ENCODE data around the gene SRSF10.

SRSF10 gene

DNA sequence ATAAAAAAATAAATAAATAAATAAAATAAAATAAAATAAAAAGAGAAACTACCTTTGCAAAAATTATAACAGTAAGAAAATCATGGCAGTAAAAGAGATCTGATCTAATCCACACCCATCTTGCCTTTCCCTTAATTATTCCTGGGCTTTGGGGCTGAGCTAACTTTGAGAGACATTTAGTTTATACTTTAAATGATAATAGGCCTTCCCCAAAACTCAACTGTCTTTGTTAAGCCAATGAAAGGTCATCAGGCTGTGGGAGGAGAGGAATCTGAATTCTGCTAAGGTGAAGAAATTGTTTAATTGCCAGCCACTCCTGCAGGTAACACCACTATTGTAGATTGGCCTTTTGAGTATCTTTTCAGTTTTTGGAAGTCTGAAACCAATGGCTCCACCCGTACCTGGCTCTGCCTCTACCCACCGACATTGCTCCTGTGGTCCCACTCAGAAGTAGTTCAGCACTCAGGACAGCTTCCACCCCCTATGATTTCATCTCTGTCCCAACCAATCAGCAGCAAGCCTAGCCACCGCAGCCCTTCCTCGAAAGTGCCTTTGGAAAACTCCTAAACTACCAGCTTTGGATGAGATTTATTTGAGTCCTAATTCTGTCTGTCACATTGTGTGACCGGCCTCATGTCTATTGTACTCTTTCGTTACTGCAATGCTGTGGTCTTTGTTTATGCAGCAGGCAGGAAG is 43.5 kb downstream of the SRSF10 start:
- Mint-ChIP-seq H3K4me3 (no peak overlapping the region), H3K9me3 (no peaks in the 10 kb centered on the region), H3K27ac (no peak overlapping the region), H3K36me3 (no peaks in the 10 kb centered on the region), H3K4me1 (no peaks in the 10 kb centered on the region)
- no peak for ATAC-seq
- no peak for DNase-seq (ENCODE audit: low spot score in 2 of 2)

DNA sequence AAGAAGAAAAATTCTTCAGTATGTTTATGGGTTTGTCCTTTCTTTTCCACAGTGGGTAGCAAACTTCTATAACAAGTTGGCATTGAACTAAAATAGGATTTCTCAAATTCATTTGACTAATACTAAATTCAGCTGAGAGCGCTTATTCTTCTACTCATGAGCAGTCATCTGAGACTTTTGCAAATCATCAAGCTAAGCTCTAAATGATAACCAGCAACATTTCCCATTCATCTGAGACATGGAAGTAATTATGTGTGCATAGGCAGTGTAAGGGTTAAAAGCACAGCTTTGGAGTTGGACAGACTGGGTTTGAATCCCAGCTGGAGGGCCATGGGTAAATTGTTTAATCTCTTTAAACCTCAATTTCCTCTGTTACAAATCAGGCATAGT is 48.6 kb downstream of the SRSF10 start:
- Mint-ChIP-seq H3K27ac (no peak overlapping the region), H3K4me1 (no peaks in the 10 kb centered on the region), H3K36me3 (no peaks in the 10 kb centered on the region), H3K9me3 (no peaks in the 10 kb centered on the region), H3K4me3 (no peak overlapping the region)
- DNase-seq (ENCODE audit: low spot score in 2 of 2) (no peak), ATAC-seq (no peak)

DNA sequence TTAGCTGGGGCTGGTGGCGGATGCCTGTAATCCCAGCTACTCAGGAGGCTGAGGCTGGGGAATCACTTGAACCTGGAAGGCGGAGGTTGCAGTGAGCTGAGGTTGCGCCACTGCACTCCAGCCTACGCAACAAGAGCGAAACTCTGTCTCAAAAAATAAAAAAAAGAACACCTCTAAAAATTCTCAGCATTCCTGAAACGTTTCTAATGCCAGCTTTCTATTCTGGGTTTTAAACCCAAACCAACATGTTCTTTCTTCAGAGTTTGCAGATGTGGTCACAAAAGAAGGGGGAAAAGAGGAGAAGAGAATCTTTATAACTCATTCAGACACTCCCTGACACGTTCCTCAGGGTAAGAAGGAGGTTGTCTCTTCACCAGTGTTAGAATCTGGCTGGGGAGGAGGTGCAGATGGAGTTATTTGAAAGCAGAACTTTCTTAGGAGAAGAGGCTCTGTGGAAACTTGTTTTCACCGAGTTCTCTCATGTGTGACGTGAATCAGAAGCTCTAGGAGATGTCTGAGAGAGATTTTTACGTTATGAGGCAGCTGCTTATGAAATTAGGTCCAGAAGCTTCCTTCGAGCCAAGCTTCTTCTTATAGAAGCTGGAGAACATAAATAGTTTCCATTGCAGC is 49.2 kb downstream of the SRSF10 start:
- DNase-seq (ENCODE audit: low spot score in 2 of 2): no peak
- Mint-ChIP-seq H3K4me1 (no peaks in the 10 kb centered on the region), H3K4me3 (no peak overlapping the region), H3K27ac (peak overlapping the region; percentile 17), H3K36me3 (no peaks in the 10 kb centered on the region), H3K9me3 (no peaks in the 10 kb centered on the region)
- no peak for ATAC-seq

DNA sequence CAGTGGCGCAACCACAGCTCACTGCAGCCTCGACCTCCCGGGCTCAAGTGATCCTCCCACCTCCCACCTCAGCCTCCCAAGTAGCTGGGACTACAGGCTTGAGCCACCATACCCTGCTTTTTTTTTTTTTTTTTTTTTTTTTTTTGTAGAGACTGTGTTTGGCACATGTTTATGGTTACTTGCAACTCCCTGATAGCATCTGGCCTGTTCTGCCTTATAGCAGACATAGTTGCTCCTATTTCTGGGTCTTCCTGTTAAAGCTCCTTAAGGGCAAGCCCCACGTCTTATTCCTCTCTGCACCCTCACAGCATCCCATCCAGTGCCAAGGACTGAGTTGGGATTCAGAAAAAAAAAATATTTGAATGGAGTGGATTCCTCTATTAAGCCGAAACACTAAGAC is 49.9 kb downstream of the SRSF10 start:
- no peak overlapping the region for H3K4me3 Mint-ChIP-seq
- H3K27ac Mint-ChIP-seq: no peak overlapping the region
- H3K9me3 Mint-ChIP-seq: no peaks in the 10 kb centered on the region
- no peaks in the 10 kb centered on the region for H3K4me1 Mint-ChIP-seq
- no peaks in the 10 kb centered on the region for H3K36me3 Mint-ChIP-seq
- no peak for ATAC-seq
- DNase-seq (ENCODE audit: low spot score in 2 of 2): no peak

DNA sequence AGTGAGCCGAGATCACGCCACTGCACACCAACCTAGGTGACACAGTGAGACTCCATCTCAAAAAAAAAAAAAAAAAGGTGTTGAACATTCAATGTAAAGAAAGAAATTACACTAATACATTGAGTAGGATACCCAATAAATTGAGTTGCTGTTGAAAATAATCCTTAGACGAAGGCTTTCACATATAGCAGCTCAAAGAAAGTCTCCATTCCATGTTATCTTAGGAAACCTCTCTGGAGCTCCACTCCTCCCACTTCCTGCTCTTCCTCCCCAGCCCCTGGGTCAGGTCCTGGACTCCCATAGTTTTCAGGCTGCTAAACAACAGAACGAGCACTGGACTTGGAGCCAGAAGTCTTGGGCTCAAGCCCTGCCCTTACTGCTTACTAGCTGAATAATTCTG is 51.3 kb downstream of the SRSF10 start:
- Mint-ChIP-seq H3K9me3 (no peaks in the 10 kb centered on the region), H3K4me3 (no peak overlapping the region), H3K27ac (no peak overlapping the region), H3K36me3 (no peaks in the 10 kb centered on the region), H3K4me1 (no peaks in the 10 kb centered on the region)
- ATAC-seq (no peak), DNase-seq (ENCODE audit: low spot score in 2 of 2) (no peak)

DNA sequence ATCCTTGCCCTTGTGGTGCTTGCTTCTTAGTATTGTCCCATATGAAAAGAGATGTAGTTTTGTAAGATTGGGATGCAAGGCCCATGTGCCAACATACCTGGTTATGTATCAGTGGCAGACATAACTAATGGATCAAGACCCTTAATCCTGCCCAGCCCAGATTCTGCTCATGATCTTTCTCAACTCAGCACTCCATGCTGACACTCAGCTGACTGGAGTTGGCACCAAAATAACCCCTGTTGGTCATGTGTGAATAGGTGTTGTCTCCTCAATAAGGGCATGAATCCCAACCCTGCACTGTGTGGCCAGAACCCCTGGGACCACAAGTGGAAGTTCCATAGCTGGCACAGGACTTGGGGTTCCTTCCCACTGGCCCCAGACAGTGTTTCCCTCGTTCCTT is 53.0 kb downstream of the SRSF10 start:
- DNase-seq (ENCODE audit: low spot score in 2 of 2): no peak
- Mint-ChIP-seq H3K9me3 (no peaks in the 10 kb centered on the region), H3K4me1 (no peaks in the 10 kb centered on the region), H3K36me3 (no peaks in the 10 kb centered on the region), H3K27ac (no peak overlapping the region), H3K4me3 (no peak overlapping the region)
- ATAC-seq: no peak

DNA sequence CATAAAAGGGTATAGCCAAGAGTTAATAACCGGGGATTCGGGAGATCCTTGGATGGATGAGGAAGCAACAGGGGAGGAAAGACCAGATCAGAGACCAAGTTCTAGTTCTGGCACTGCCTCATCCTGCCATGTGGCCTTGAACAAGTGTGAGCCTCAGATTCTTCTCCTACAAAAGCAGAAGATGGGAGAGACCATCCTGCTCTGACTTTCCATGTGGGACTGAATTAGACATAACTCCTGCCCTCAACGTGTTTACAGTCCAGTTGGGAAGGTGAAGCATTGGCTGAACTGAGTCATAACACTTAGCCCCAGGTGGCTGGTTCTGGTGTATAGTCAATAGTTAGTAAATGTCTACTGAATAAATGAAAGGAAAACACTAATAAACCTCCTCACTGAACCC is 54.8 kb downstream of the SRSF10 start:
- H3K27ac Mint-ChIP-seq: no peak overlapping the region
- no peak overlapping the region for H3K4me3 Mint-ChIP-seq
- ATAC-seq: no peak

DNA sequence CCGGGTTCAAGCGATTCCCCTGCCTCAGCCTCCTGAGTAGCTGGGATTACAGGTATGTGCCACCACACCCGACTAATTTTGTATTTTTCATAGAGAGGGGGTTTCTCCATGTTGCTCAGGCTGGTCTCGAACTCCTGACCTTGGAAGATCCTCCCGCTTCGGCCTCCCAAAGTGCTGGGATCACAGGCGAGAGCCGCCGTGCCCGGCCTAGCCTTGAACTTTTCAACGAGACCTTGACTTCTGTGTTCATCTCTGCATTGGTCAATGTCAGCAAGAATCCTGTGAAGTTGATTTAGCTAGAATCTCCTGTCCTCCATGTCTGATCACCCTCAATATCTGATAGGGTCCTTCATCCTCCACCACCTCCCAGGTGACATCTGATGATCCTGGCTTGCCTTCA is 55.5 kb downstream of the SRSF10 start:
- Mint-ChIP-seq H3K27ac (no peak overlapping the region), H3K9me3 (no peaks in the 10 kb centered on the region), H3K36me3 (no peaks in the 10 kb centered on the region), H3K4me1 (no peaks in the 10 kb centered on the region), H3K4me3 (no peak overlapping the region)
- no peak for ATAC-seq
- no peak for DNase-seq (ENCODE audit: low spot score in 2 of 2)

More for the DNA sequence above, 54.8 kb downstream of the SRSF10 start:
- Mint-ChIP-seq H3K4me1 (no peaks in the 10 kb centered on the region), H3K36me3 (no peaks in the 10 kb centered on the region), H3K9me3 (no peaks in the 10 kb centered on the region)
- DNase-seq (ENCODE audit: low spot score in 2 of 2): no peak

DNA sequence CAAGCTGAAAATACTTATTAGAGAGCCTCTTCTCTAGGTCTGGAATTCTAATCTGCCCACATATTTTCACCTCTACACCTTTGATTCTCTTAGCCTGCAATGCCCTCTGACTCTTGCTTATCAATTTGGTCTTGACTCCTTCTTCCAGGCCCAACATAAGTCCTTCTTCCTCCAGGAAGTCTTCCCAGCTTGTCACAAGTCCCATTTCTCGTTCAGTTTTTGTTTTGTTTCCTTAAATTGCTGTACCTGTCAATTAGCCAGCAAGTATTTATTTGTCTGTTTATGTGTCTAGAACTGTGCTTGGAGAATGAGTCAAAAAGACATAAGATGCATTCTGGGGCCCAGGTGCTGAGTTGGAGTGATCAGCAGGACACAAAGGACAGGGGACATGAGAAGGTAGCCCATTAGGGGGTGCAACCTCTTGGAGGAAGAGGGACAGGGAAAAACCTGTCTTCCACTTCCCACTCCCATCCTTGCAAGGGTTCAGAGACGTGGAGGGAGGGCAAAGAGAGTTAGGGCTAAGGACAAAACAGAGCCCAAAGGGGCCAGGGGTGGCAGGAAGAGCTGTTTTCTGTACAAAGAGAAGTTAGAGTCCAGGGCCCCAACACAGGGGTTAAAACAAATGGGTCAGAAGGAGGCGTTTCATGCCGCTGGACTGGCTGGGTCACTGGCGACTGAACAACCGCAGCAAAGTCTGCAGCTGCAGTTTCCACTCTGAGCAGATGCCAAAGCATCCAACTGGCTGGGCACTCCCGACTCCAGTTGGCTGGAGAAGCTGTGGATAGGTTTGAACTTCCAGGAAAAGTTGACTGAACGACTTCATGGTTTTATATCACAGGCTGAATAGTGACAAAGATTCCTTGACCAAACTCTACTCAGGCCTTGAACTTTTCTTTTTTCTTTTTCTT is 56.3 kb downstream of the SRSF10 start:
- no peak for DNase-seq (ENCODE audit: low spot score in 2 of 2)
- H3K27ac Mint-ChIP-seq: no peak overlapping the region
- no peak overlapping the region for H3K4me3 Mint-ChIP-seq
- H3K9me3 Mint-ChIP-seq: no peaks in the 10 kb centered on the region
- no peak for ATAC-seq
- H3K4me1 Mint-ChIP-seq: no peaks in the 10 kb centered on the region
- H3K36me3 Mint-ChIP-seq: no peaks in the 10 kb centered on the region

DNA sequence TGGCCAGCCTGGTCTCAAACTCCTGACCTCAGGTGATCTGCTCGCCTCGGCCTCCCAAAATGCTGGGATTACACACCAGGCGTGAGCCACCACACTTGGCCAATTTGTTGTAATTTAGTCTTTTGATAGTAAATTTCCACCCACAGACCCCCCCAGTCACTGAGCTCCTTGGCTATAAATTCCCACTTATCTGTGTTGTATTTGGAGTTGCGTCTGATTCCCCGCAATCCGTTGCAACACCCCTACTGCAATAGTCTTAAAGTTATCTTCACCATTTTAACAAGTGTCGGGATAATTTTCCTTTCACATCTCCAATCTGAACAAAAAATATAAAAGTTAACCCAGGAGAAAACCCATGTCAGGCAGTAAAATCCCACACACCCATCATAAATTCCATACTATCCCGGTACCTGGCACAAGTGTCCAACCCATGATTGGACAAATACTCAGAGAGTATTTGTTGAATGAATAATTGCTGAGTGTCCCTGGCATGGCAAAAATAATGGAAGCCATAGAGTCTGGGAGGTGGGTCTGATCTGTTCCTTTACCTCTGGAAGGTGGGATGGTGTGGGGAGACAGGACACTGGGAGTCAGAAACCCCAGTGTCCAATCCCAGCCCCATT is 57.7 kb downstream of the SRSF10 start:
- ATAC-seq (no peak), DNase-seq (ENCODE audit: low spot score in 2 of 2) (no peak)
- Mint-ChIP-seq H3K27ac (no peak overlapping the region), H3K36me3 (no peaks in the 10 kb centered on the region), H3K4me3 (no peak overlapping the region), H3K4me1 (no peaks in the 10 kb centered on the region), H3K9me3 (no peaks in the 10 kb centered on the region)

DNA sequence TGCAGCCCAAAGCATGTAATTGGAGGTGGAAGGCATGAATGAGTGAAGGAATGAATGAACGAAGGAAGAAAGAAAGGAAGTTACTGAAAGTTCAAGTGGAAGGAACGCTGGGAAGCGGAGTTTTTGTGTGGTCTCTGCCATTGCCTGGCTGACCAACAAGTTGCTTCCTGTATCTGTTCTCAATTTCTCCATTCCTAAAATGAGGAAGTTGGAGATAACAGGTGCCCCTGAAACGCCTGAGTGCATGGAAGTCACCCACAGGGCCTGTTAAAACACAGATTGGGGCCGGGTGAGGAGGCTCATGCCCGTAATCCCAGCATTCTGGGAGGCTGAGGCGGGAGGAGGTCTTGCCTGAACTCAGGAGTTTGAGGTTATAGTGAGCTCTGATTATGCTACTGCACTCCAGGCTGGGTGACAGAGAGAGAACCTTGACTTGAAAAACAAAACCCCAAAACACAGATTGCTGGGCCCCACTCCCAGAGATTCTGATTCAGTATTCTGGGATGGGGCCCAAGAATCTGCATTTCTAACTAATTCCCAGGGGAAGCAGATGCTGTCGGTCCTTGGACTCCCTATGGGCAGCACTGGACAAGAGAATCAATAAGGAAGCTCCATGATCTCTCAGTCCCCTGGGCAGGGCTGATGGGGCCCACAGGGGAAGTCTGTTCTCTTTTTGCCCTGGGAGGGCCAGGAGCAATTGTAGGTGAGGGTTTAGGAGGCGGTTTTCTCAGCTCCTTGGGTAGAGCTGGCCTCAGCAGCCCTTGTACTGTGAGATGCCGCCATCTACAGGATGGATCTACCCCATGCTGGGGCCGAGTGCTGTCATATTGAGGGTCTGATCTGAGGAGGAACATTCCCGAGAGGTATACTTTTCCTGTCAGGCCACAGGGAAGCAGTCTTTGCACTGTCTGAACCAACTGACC is 63.7 kb downstream of the SRSF10 start:
- Mint-ChIP-seq H3K27ac (peak overlapping the region; percentile 13), H3K9me3 (no peaks in the 10 kb centered on the region), H3K36me3 (no peaks in the 10 kb centered on the region), H3K4me3 (no peak overlapping the region), H3K4me1 (peaks cover 34% of the 10 kb centered on the region)
- DNase-seq (ENCODE audit: low spot score in 2 of 2) (peak; percentile 36 to 74), ATAC-seq (peak; percentile 93)

DNA sequence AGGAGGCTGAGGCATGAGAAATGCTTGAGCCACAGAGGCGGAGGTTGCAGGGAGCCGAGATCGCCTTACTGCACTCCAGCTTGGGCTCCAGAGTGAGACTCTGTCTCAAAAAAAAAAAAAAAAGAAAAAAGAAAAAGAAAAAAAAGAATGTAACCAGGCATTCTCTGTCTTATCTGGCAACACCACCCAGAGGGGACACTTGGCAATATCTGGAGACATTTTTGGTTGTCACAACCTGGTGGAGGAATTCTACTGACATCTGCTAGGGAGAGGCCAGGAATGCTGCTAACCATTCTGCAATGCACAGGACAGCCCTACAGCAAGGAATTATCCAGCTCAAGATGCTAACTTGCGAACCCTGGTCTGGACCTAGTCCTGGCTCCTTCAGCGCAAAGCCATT is 64.7 kb downstream of the SRSF10 start:
- ATAC-seq (no peak), DNase-seq (ENCODE audit: low spot score in 2 of 2) (no peak)
- no peaks in the 10 kb centered on the region for H3K9me3 Mint-ChIP-seq
- H3K4me3 Mint-ChIP-seq: no peak overlapping the region
- H3K4me1 Mint-ChIP-seq: peaks cover 44% of the 10 kb centered on the region
- no peak overlapping the region for H3K27ac Mint-ChIP-seq
- no peaks in the 10 kb centered on the region for H3K36me3 Mint-ChIP-seq

DNA sequence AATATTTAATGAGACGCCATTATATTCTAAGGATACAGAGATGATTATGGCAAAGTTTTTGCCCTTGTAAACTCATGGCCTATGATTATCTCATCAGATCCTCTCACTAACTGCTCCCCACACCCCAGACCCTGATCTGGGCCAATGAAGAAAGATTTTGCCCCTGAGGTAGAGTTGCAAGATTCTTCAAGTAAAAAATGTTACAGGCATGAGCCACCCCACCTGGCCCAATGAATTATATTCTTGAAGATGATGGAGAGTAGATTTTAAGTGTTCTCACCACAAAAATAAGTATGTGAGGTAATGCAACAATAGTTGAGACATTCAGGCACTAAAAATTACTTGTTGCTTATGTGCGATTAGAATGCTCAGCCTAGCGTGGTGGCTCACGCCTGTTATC is 65.2 kb downstream of the SRSF10 start:
- peaks cover 49% of the 10 kb centered on the region for H3K4me1 Mint-ChIP-seq
- H3K9me3 Mint-ChIP-seq: no peaks in the 10 kb centered on the region
- no peaks in the 10 kb centered on the region for H3K36me3 Mint-ChIP-seq

More for the DNA sequence above, 65.2 kb downstream of the SRSF10 start:
- H3K4me3 Mint-ChIP-seq: no peak overlapping the region
- ATAC-seq (no peak), DNase-seq (ENCODE audit: low spot score in 2 of 2) (no peak)
- no peak overlapping the region for H3K27ac Mint-ChIP-seq
